K562 (cell line): ENCODE measurements around the gene SYVN1.

ENCODE experiments used
- CREB1 ChIP-seq, 2 experiments: sonication (generic) in 1 of 2; formaldehyde crosslinking in 1 of 2; IDR thresholded peaks; 2 replicates each; pipeline versions ENCODE4 v1.6.1 to v1.8.0; 2012 to 2022; ENCODE audit warnings: inconsistent platforms in 1 of 2, mild to moderate bottlenecking in 1 of 2, missing genetic modification reagents in 1 of 2, moderate library complexity in 1 of 2
- CTCF ChIP-seq, 3 experiments: IDR thresholded peaks in 2 of 3; conservative IDR thresholded peaks in 1 of 3; 2 replicates each; pipeline ENCODE4 v1.5.1; 2011 to 2012; ENCODE audit warnings: low read length in 3 of 3, mild to moderate bottlenecking in 3 of 3, control low read depth in 2 of 3, improper control_type of control experiment in 1 of 3, inconsistent platforms in 1 of 3, low read depth in 1 of 3, mixed read lengths in 1 of 3, moderate library complexity in 1 of 3; ENCODE audit not compliant: insufficient read depth in 2 of 3
- SAFB2 ChIP-seq: fragments of 200-400 bp; formaldehyde crosslinking; IDR thresholded peaks from 2 replicates; pipeline ENCODE4 v1.6.1; 2018; ENCODE audit warnings: borderline replicate concordance, low read length, low read depth, moderate library complexity; ENCODE audit not compliant: severe bottlenecking

- TF ChIP-seq CTCF (IDR thresholded peaks at IDR 0.05 in 2 of 3, conservative IDR thresholded peaks at IDR 0.05 in 1 of 3; ENCODE audit: insufficient read depth in 2 of 3, low read depth in 1 of 3, low read length in 3 of 3) (no peak), CREB1 (IDR thresholded peaks at IDR 0.05) (no peak), CREB1 (CRISPR knock-in tag; IDR thresholded peaks at IDR 0.05) (no peak), SAFB2 (no peak)
Measured at GRCh38 chr11:65102142-65103095, 31.9 kb downstream of the SYVN1 start.
